GM12878 (cell line): ENCODE measurements around the gene TNFAIP8L2. TPM values are rescaled to one million over a fixed set of nuclear protein-coding genes. Genes with fewer than 3 reads are reported as not detected.

Experiments used
- ATAC-seq: fragments of 200-7000 bp; cut with Tn5 transposase; 3 replicates; pipeline ENCODE4 v1.9.1; 2020; ENCODE audit warnings: mild to moderate bottlenecking, moderate library complexity
- BruUV-seq: library from RNA; stranded (reverse); fragments of 400-500 nt; replicated peaks from 2 replicates; lab custom pipeline; 2021; lab: Mats Ljungman, UMichigan
- CTCF ChIA-PET: fragments of 300-600 bp; sonication (Branson Sonifier 250); formaldehyde crosslinking; extraction: SDS; loops from one replicate; lab custom pipeline; 2021; ENCODE audit warnings: inconsistent platforms; lab: Yijun Ruan, JAX
- POLR2A ChIA-PET: fragments of 350-600 bp; formaldehyde crosslinking; extraction: SDS; loops from one replicate; lab custom pipeline; 2021; ENCODE audit warnings: inconsistent platforms; lab: Charles Lee
- RAD21 ChIA-PET: fragments of 300-600 bp; sonication (Branson Sonifier 250); formaldehyde crosslinking; loops from one replicate; lab custom pipeline; 2023; ENCODE audit warnings: antibody characterized with exemption; ENCODE audit not compliant: unreplicated experiment; lab: Charles Lee
- SMC1A ChIA-PET: fragments of 300-600 bp; sonication (Branson Sonifier 250); formaldehyde crosslinking; loops from one replicate; lab custom pipeline; 2023; ENCODE audit not compliant: unreplicated experiment, uncharacterized antibody; lab: Charles Lee
- DNase-seq: peaks from one replicate; pipeline ENCODE4 v3.0.0-alpha.2; 2011; ENCODE audit warnings: low read depth, low spot score
- FAIRE-seq: peaks from 3 replicates; lab custom pipeline; 2011; peaks lifted over from hg19 to GRCh38; lab: Jason Lieb, UNC
- H2AFZ ChIP-seq: 2 replicates; pipeline ENCODE4 v1.6.0; 2011; ENCODE audit warnings: low read depth, low read length, control low read depth; ENCODE audit not compliant: control insufficient read depth
- H3K27ac ChIP-seq: 2 replicates; pipeline ENCODE4 v1.5.1; 2011; ENCODE audit warnings: control low read depth; ENCODE audit not compliant: control insufficient read depth, insufficient read depth
- H3K27me3 ChIP-seq, 2 experiments: replicated peaks in 1 of 2; 2 replicates each; pipeline versions ENCODE4 v1.6.0 to v1.6.1; 2011; ENCODE audit warnings: low read length in 1 of 2; ENCODE audit not compliant: control insufficient read depth in 2 of 2, insufficient read depth in 2 of 2
- H3K36me3 ChIP-seq, 2 experiments: 2 replicates each; pipeline ENCODE4 v1.5.1; 2011; ENCODE audit warnings: low read length in 1 of 2; ENCODE audit not compliant: control insufficient read depth in 2 of 2, insufficient read depth in 2 of 2
- H3K4me1 ChIP-seq: 2 replicates; pipeline ENCODE4 v1.6.1; 2011; ENCODE audit warnings: mild to moderate bottlenecking, low read length, moderate library complexity, mixed read lengths; ENCODE audit not compliant: control insufficient read depth, insufficient read depth
- H3K4me2 ChIP-seq: 2 replicates; pipeline ENCODE4 v1.6.0; 2011; ENCODE audit warnings: control low read depth; ENCODE audit not compliant: control insufficient read depth, insufficient read depth
- H3K4me3 ChIP-seq: fragments of 200-600 bp; sonication (generic); 2 replicates; pipeline ENCODE4 v1.5.1; 2016
- H3K79me2 ChIP-seq: 2 replicates; pipeline ENCODE4 v1.6.0; 2011; ENCODE audit warnings: low read length; ENCODE audit not compliant: control insufficient read depth, insufficient read depth
- H3K9ac ChIP-seq: 2 replicates; pipeline ENCODE4 v1.8.0; 2011; ENCODE audit warnings: low read length, control low read depth, mixed read lengths; ENCODE audit not compliant: control insufficient read depth, insufficient read depth
- H3K9me3 ChIP-seq: replicated peaks from 3 replicates; pipeline ENCODE4 v1.5.1; 2011; ENCODE audit warnings: mild to moderate bottlenecking, low read length; ENCODE audit not compliant: control insufficient read depth, insufficient read depth
- H4K20me1 ChIP-seq: 2 replicates; pipeline ENCODE4 v1.6.0; 2011; ENCODE audit not compliant: control insufficient read depth, insufficient read depth
- CREM ChIP-seq: IDR thresholded peaks from 2 replicates; pipeline ENCODE4 v1.6.1; 2014; ENCODE audit warnings: antibody characterized with exemption, low read depth
- ZNF687 ChIP-seq: fragments of 450-650 bp; IDR thresholded peaks from 2 replicates; pipeline ENCODE4 v1.6.1; 2017; ENCODE audit warnings: mild to moderate bottlenecking, moderate library complexity
- WGBS: methylation state at CpG from one replicate; pipeline ENCODE4 v1.1.6; 2016; ENCODE audit warnings: low lambda C conversion rate; ENCODE audit not compliant: insufficient replicate concordance, insufficient coverage; ENCODE audit errors: missing lambda C conversion rate; 5-methylcytosine and 5-hydroxymethylcytosine counted together
- in situ Hi-C: fragments of 300-500 bp; cut with MboI; formaldehyde crosslinking; loops from 9 replicates; pipeline ENCODE4 v1.14.3; 2018; ENCODE audit warnings: mixed read lengths
- intact Hi-C: fragments of 100-400 bp; cut with micrococcal nuclease; formaldehyde crosslinking; loops from one replicate; pipeline ENCODE4 v1.14.2; 2022; ENCODE audit not compliant: unreplicated experiment
- polyA plus RNA-seq, 11 experiments: library from polyadenylated mRNA; depleted of rRNA in 4 of 11; unstranded in 6 of 11; stranded (reverse) in 5 of 11; fragments of >200 nt; fragmentation: Nextera tagmentation in 4 of 11; fragmentation: Illumina TruSeq in 1 of 11; extraction: Ambion mirVana in 4 of 11; extraction: Trizol in 1 of 11; gene quantifications; 1 replicate in 1 of 11; 2 replicates in 10 of 11; pipeline versions ENCODE4 v1.2.1 to v1.2.3, GENCODE V29; 2011 to 2016; ENCODE audit warnings: inconsistent platforms in 2 of 11, missing spikeins in 2 of 11, low read depth in 1 of 11
- total RNA-seq, 4 experiments: library from RNA; depleted of rRNA in 3 of 4; stranded (reverse); fragments of >200 nt in 3 of 4; fragmentation: Illumina TruSeq in 1 of 4; extraction: Trizol in 1 of 4; gene quantifications; 2 replicates each; pipeline versions ENCODE4 v1.2.1 to v1.2.3, GENCODE V29; 2013 to 2021

The TNFAIP8L2 gene
- total and polyA plus RNA-seq, 10 of the 15 experiments (the other 5 are each of a cell fraction or from before 2014, with no cell fraction given) = 5.4 to 26.3 (median 14.2) TPM

- intact Hi-C loops = no loop called here
- BruUV-seq = no TSS peak
- TF ChIP-seq ZNF687 (no peak), CREM (no peak)
- H3K27me3 ChIP-seq = no peaks in the 10 kb centered on the region
- FAIRE-seq = no peak
- POLR2A ChIA-PET = no interaction called here
- no peak overlapping the region for H3K9ac ChIP-seq
- no peak overlapping the region for H3K4me3 ChIP-seq
- ATAC-seq = no peak
- in situ Hi-C loops = no loop called here
- no peaks in the 10 kb centered on the region for H4K20me1 ChIP-seq
- H2AFZ ChIP-seq = no peak overlapping the region
- CTCF ChIA-PET = no interaction called here
- H3K79me2 ChIP-seq = no peaks in the 10 kb centered on the region
- no peaks in the 10 kb centered on the region for H3K9me3 ChIP-seq
- H3K36me3 ChIP-seq = no peaks in the 10 kb centered on the region
- no peak overlapping the region for H3K4me2 ChIP-seq
- no peak overlapping the region for H3K27ac ChIP-seq
- DNase-seq = no peak
- SMC1A ChIA-PET = no interaction called here
- RAD21 ChIA-PET = no interaction called here
- WGBS = 93% methylated on average over 36 of the region's 74 CpGs
- H3K4me1 ChIP-seq = peaks cover 8% of the 10 kb centered on the region; the same call in 1 of the 2 replicates
Observed at GRCh38 chr1:151132335-151133017, 24.0 kb upstream of the TNFAIP8L2 start.
